Skeletal muscle tissue (tissue), 4 donors: ENCODE data around the gene FLCN. TPM values are rescaled to one million over a fixed set of nuclear protein-coding genes. Genes with fewer than 3 reads are reported as not detected.

Experiments
- H3K27ac ChIP-seq: one replicate; pipeline ENCODE4 v1.7.0; 2013; ENCODE audit warnings: mild to moderate bottlenecking, low read depth, low read length, inconsistent platforms
- H3K27me3 ChIP-seq, 3 donors: one replicate each; pipeline ENCODE4 v1.7.0; 2013; ENCODE audit warnings: low read length in 3 of 3; ENCODE audit not compliant: control insufficient read depth in 3 of 3, insufficient read depth in 3 of 3
- H3K36me3 ChIP-seq, 3 donors: one replicate each; pipeline ENCODE4 v1.7.0; 2013; ENCODE audit warnings: low read length in 3 of 3; ENCODE audit not compliant: control insufficient read depth in 3 of 3, insufficient read depth in 3 of 3
- H3K4me1 ChIP-seq, 3 donors: one replicate each; pipeline ENCODE4 v1.7.0; 2013; ENCODE audit warnings: low read length in 3 of 3, mild to moderate bottlenecking in 3 of 3; ENCODE audit not compliant: control insufficient read depth in 3 of 3, insufficient read depth in 3 of 3
- H3K4me3 ChIP-seq, 3 donors: one replicate each; pipeline ENCODE4 v1.7.0; 2013; ENCODE audit warnings: low read length in 3 of 3
- H3K9ac ChIP-seq, 3 donors: one replicate each; pipeline ENCODE4 v1.7.0; 2013; ENCODE audit warnings: low read length in 3 of 3, mild to moderate bottlenecking in 3 of 3, moderate library complexity in 2 of 3, low read depth in 1 of 3
- H3K9me3 ChIP-seq, 3 donors: one replicate each; pipeline ENCODE4 v1.7.0; 2013; ENCODE audit warnings: low read length in 3 of 3; ENCODE audit not compliant: control insufficient read depth in 3 of 3
- total RNA-seq: library from RNA; depleted of rRNA; stranded (reverse); fragments of >200 nt; gene quantifications from one replicate; pipeline ENCODE4 v1.2.3, GENCODE V29; 2014
- donor health status: Osteomylitis.

Gene FLCN
- total RNA-seq, 1 donor from 2014 or later = 20.9 TPM

DNA sequence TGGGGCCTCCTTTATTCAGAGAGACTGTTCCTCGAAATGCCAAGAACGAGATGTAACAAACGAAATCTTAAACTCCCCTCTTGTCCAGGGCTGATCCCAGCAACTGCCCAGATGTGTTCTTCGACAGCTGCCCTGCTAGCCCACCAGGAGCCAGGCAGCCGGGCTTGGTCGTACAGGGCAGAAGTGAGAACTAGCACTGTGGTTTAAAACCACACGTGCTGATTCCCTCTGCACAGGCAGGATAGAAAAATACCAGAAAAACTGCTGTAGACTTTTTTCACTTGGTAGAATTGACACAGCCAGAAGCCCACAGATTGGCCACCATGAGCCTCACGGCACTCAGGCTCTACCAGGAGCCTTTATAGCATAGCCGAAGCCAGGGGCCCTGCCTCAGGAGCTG lies 64.0 kb downstream of the FLCN start:
- peaks cover 69 to 82% (median 81%) of the 10 kb centered on the region in 3 donors for H3K36me3 ChIP-seq
- H3K9me3 ChIP-seq = no peaks in the 10 kb centered on the region
- H3K27ac ChIP-seq = no peak overlapping the region
- no peak overlapping the region for H3K4me3 ChIP-seq
- H3K4me1 ChIP-seq = peaks cover 0 to 20% (median 0%) of the 10 kb centered on the region in 3 donors
- H3K9ac ChIP-seq = peak overlapping the region in 1 of 3 donors; percentile 33
- H3K27me3 ChIP-seq = no peaks in the 10 kb centered on the region

DNA sequence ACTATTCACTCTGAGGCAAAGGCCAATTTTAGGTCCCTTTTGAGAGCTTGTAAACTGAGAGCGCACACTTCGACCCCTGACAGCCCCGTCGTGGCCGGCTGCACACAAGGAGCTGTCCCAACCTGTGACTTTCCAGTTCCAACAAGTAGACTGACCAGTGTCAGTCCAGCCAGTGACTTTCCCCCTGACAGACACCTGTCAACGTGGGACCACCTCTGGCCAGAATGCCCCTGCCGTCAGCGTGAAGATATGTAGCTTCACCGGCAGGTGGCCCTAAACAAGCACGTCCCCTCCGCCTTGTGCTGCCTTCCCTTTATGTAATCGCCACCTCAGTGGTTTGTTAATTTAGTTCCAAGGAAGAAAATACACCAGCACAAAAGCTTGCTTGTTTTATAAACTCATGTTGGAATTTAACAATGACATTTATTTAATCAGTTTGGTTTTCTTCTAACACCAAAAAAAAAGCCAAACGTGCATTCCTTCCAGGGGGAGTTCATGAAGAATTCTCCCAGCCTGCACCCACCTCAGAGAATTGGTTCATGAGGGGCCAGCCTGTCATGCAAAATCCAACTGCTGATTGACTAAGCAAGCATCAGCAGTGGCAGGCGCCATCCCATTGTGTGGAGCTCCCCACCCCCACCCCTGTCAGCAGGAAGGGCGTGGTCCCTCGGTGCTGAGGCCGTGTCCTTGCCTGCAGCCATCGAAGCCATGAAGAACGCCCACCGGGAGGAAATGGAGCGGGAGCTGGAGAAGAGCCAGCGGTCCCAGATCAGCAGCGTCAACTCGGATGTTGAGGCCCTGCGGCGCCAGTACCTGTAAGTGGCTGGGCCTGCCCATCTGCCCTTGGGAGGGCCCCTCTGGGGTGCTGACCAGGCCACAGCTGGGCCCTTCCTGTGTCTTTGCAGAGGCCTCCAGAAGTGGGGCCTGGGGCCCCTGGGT lies 64.7 kb downstream of the FLCN start:
- Histone ChIP-seq H3K36me3 (peaks cover 68 to 83% (median 81%) of the 10 kb centered on the region in 3 donors), H3K27me3 (no peaks in the 10 kb centered on the region), H3K27ac (no peak overlapping the region), H3K9me3 (no peaks in the 10 kb centered on the region), H3K4me3 (no peak overlapping the region), H3K4me1 (peaks cover 0 to 20% (median 0%) of the 10 kb centered on the region in 3 donors), H3K9ac (peak overlapping the region in 1 of 3 donors; percentile 33)

DNA sequence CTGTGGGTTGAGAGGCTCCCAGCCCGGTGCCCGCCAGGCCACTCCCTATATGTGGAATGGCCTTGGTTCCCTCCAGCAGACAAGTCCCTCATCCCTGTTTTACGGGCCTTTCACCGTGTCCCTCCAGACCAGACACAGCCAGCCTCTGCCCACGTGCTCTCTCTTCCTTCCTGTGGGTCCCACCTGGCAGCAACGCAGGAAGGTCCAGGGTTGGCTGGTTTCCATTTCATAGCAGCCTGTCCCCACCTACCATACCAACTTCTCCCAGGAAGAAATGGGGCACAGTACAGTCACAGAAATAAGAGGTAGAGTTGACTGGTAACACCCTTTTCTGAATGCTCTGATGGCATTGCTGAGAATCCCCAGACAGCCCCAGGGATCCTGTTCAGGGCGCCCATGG lies 65.8 kb downstream of the FLCN start:
- peaks cover 0 to 20% (median 0%) of the 10 kb centered on the region in 3 donors for H3K4me1 ChIP-seq
- peaks cover 68 to 83% (median 81%) of the 10 kb centered on the region in 3 donors for H3K36me3 ChIP-seq
- H3K27ac ChIP-seq = no peak overlapping the region
- H3K4me3 ChIP-seq = no peak overlapping the region
- no peak overlapping the region for H3K9ac ChIP-seq
- H3K9me3 ChIP-seq = no peaks in the 10 kb centered on the region
- no peaks in the 10 kb centered on the region for H3K27me3 ChIP-seq

GRCh38 chr17:17170346-17170985 lies 66.5 kb downstream of the FLCN start:
- no peak overlapping the region for H3K9ac ChIP-seq
- H3K4me1 ChIP-seq = peaks cover 0 to 16% (median 0%) of the 10 kb centered on the region in 3 donors
- no peak overlapping the region for H3K27ac ChIP-seq
- H3K36me3 ChIP-seq = peaks cover 68 to 83% (median 81%) of the 10 kb centered on the region in 3 donors
- no peaks in the 10 kb centered on the region for H3K9me3 ChIP-seq
- no peaks in the 10 kb centered on the region for H3K27me3 ChIP-seq
- no peak overlapping the region for H3K4me3 ChIP-seq

DNA sequence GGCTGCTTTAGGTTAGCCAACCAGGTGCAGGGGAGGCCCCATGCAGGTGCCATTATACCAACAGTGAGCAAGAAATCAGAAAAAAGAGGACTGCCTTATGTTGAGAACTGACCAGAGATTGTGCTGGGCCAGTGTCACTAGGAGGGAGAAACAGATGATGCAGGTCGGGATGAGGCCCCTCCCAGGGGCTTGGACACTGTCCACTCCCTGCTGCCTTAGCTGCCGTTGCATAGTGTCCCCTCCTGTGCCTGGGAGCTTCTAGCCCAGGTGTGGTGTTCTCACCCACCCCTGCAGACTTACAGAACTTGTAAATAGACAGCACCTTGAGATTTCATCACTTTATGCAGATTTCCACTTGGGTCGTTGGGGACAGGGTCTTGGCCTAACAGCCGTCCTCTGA lies 67.6 kb downstream of the FLCN start:
- Histone ChIP-seq H3K4me3 (no peak overlapping the region), H3K27ac (no peak overlapping the region), H3K9ac (no peak overlapping the region), H3K27me3 (no peaks in the 10 kb centered on the region), H3K36me3 (peaks cover 71 to 84% (median 82%) of the 10 kb centered on the region in 3 donors), H3K9me3 (no peaks in the 10 kb centered on the region), H3K4me1 (peaks cover 0 to 16% (median 0%) of the 10 kb centered on the region in 3 donors)

DNA sequence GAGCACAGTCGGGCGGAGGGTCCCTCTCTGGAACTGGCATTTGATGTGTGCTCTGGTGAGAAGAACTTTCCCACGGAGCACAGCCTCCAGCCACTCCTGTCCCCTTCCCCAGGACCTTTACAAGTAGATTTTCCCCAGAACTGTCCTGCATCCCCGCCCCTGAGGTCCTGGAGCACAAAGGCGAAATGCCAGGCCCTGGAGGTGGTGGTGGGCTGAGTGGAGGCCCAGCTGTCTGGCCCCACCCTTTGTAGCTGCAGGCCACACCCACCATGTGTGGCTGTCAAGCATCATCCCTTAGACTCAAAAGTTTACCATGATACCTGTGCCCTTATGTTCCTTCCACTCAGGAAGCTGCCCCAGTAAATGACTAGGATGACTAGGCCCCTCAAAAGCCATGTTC lies 68.6 kb downstream of the FLCN start:
- Histone ChIP-seq H3K9ac (no peak overlapping the region), H3K36me3 (peaks cover 65 to 80% (median 76%) of the 10 kb centered on the region in 3 donors), H3K4me1 (peaks cover 0 to 16% (median 2%) of the 10 kb centered on the region in 3 donors), H3K4me3 (no peak overlapping the region), H3K9me3 (no peaks in the 10 kb centered on the region), H3K27me3 (no peaks in the 10 kb centered on the region), H3K27ac (no peak overlapping the region)

GRCh38 chr17:17167986-17168385 lies 69.0 kb downstream of the FLCN start:
- H3K27ac ChIP-seq = no peak overlapping the region
- no peak overlapping the region for H3K4me3 ChIP-seq
- H3K9ac ChIP-seq = no peak overlapping the region
- peaks cover 65 to 76% (median 74%) of the 10 kb centered on the region in 3 donors for H3K36me3 ChIP-seq
- H3K4me1 ChIP-seq = peaks cover 0 to 15% (median 6%) of the 10 kb centered on the region in 3 donors
- H3K9me3 ChIP-seq = no peaks in the 10 kb centered on the region
- H3K27me3 ChIP-seq = no peaks in the 10 kb centered on the region

DNA sequence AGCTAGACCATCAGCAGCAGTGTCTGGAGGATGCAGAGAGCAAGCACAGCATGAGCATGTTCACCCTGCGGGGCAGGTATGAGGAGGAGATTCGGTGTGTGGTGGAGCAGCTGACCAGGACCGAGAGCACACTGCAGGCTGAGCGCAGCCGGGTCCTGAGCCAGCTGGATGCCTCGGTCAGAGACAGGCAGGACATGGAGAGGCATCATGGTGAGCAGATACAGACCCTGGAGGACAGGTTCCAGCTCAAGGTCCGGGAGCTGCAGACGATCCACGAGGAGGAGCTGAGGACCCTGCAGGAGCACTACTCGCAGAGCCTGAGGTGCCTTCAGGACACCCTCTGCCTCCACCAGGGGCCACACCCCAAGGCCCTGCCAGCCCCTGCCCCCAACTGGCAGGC lies 69.6 kb downstream of the FLCN start:
- Histone ChIP-seq H3K36me3 (peaks cover 65 to 72% (median 72%) of the 10 kb centered on the region in 3 donors), H3K27ac (no peak overlapping the region), H3K9ac (peak overlapping the region in 1 of 3 donors; percentile 3), H3K4me1 (peaks cover 0 to 11% (median 9%) of the 10 kb centered on the region in 3 donors), H3K27me3 (no peaks in the 10 kb centered on the region), H3K9me3 (no peaks in the 10 kb centered on the region), H3K4me3 (no peak overlapping the region)

- Histone ChIP-seq H3K4me3 (no peak overlapping the region), H3K27me3 (no peaks in the 10 kb centered on the region), H3K27ac (no peak overlapping the region), H3K9me3 (no peaks in the 10 kb centered on the region), H3K4me1 (peaks cover 0 to 11% (median 9%) of the 10 kb centered on the region in 3 donors), H3K9ac (no peak overlapping the region), H3K36me3 (peaks cover 66 to 74% (median 72%) of the 10 kb centered on the region in 3 donors)
These were observed 70.5 kb downstream of the FLCN start for GRCh38 chr17:17166446-17166845.
